Lower lobe of right lung (tissue), 2 donors: ENCODE measurements around the gene SH2B3. TPM values are rescaled to one million over a fixed set of nuclear protein-coding genes. Genes with fewer than 3 reads are reported as not detected.

Source experiments
- ATAC-seq, 2 donors: fragments of 200-7000 bp; cut with Tn5 transposase; one replicate each; pipeline ENCODE4 v1.9.1; 2020 to 2022; ENCODE audit warnings: mild to moderate bottlenecking in 2 of 2, moderate library complexity in 2 of 2
- DNase-seq: peaks from one replicate; pipeline ENCODE4 v3.0.0-alpha.2; 2020
- H3K27ac ChIP-seq: fragments of 200-600 bp; one replicate; pipeline ENCODE4 v1.8.0; 2022
- H3K27me3 ChIP-seq: fragments of 200-600 bp; one replicate; pipeline ENCODE4 v1.8.0; 2022; ENCODE audit warnings: low read depth
- H3K36me3 ChIP-seq: fragments of 200-600 bp; one replicate; pipeline ENCODE4 v1.8.0; 2022; ENCODE audit warnings: mild to moderate bottlenecking
- H3K4me1 ChIP-seq: fragments of 200-600 bp; one replicate; pipeline ENCODE4 v1.8.0; 2022
- H3K4me3 ChIP-seq: fragments of 200-600 bp; one replicate; pipeline ENCODE4 v1.8.0; 2022; ENCODE audit warnings: mild to moderate bottlenecking
- H3K9me3 ChIP-seq: fragments of 200-600 bp; one replicate; pipeline ENCODE4 v1.8.0; 2022
- CTCF ChIP-seq: fragments of 200-600 bp; IDR thresholded peaks from one replicate; pipeline ENCODE4 v1.8.0; 2022; ENCODE audit warnings: antibody characterized with exemption, mild to moderate bottlenecking
- intact Hi-C: fragments of 100-400 bp; cut with DNase I; formaldehyde crosslinking; loops from one replicate; pipeline ENCODE4 v1.11.0; 2022
- total RNA-seq: library from RNA; stranded (reverse); fragmentation: NEBNext Ultra II Directional; extraction: Animal tissue kit (Norgen Biotek cat#: 25700); gene quantifications from one replicate; pipeline ENCODE4 v1.2.1, GENCODE V29; 2021
- donor health status: DM: no; HTN: yes; CAD: no; lungs with severe emphysema.

Gene SH2B3
- total RNA-seq, 1 donor from 2014 or later, result 49.5 TPM

DNA sequence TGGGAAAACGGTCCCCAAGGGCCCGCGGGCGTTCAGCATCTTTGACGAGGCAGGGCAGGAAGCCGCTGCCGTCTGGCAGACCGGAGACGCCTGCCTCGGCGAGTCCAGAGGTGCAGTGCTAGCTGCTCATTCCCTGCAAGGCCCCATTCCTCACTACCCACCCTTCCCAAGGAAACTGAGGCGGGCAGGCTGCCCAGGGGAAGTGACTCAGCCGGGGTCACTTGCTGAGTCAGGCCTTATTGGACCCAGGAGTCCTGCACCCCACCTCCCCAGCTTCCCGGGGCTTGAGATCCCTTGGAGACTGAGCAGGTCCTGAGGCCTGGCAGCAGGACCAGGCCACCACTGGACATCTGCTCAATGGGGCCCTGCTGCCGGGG is 3.7 kb downstream of the SH2B3 start:
- intact Hi-C loops, result no loop called here
- Histone ChIP-seq H3K27me3 (no peaks in the 10 kb centered on the region), H3K36me3 (no peaks in the 10 kb centered on the region), H3K4me1 (peaks cover 85% of the 10 kb centered on the region), H3K27ac (peak overlapping the region; percentile 86), H3K4me3 (peak overlapping the region; percentile 93), H3K9me3 (no peaks in the 10 kb centered on the region)
- DNase-seq, result peak; percentile 46
- TF ChIP-seq CTCF, result no peak
- ATAC-seq, result no peak

GRCh38 chr12:111409780-111410430 is 4.2 kb downstream of the SH2B3 start:
- Histone ChIP-seq H3K4me3 (peak overlapping the region; percentile 93), H3K4me1 (peaks cover 80% of the 10 kb centered on the region), H3K27ac (peak overlapping the region; percentile 86), H3K9me3 (no peaks in the 10 kb centered on the region), H3K36me3 (no peaks in the 10 kb centered on the region), H3K27me3 (no peaks in the 10 kb centered on the region)
- intact Hi-C loops, result no loop called here
- no peak for TF ChIP-seq CTCF
- DNase-seq (peak; percentile 67), ATAC-seq (no peak)

GRCh38 chr12:111410431-111411184 is 4.9 kb downstream of the SH2B3 start:
- Histone ChIP-seq H3K4me1 (peaks cover 78% of the 10 kb centered on the region), H3K36me3 (no peaks in the 10 kb centered on the region), H3K9me3 (no peaks in the 10 kb centered on the region), H3K4me3 (peak overlapping the region; percentile 93), H3K27ac (peak overlapping the region; percentile 86), H3K27me3 (no peaks in the 10 kb centered on the region)
- ATAC-seq, result no peak
- no peak for TF ChIP-seq CTCF
- intact Hi-C loops, result no loop called here
- peak; percentile 48 for DNase-seq

GRCh38 chr12:111411185-111411764 is 5.6 kb downstream of the SH2B3 start:
- intact Hi-C loops, result no loop called here
- Histone ChIP-seq H3K27me3 (no peaks in the 10 kb centered on the region), H3K36me3 (peaks cover 2% of the 10 kb centered on the region), H3K4me1 (peaks cover 78% of the 10 kb centered on the region), H3K4me3 (no peak overlapping the region), H3K9me3 (no peaks in the 10 kb centered on the region), H3K27ac (peak overlapping the region; percentile 86)
- ATAC-seq, result no peak
- DNase-seq, result no peak
- TF ChIP-seq CTCF, result no peak

- no peak for ATAC-seq
- H3K27ac ChIP-seq, result peak overlapping the region; percentile 86
- no peak for DNase-seq
- no peaks in the 10 kb centered on the region for H3K27me3 ChIP-seq
- no peaks in the 10 kb centered on the region for H3K9me3 ChIP-seq
- H3K4me1 ChIP-seq, result peaks cover 69% of the 10 kb centered on the region
- no peak for TF ChIP-seq CTCF
- H3K4me3 ChIP-seq, result no peak overlapping the region
- H3K36me3 ChIP-seq, result peaks cover 4% of the 10 kb centered on the region
- intact Hi-C loops, result no loop called here
Measured at GRCh38 chr12:111412007-111412829, 6.5 kb downstream of the SH2B3 start.
